ENCODE results near the gene ITGA2B.

The ITGA2B gene

GRCh38 chr17:44381810-44382305 is 7.6 kb downstream of the ITGA2B start:
- no peaks in the 10 kb centered on the region for H3K9me3 ChIP-seq (ENCODE audit: low read length)
- H3K27ac ChIP-seq (ENCODE audit: low read depth, low read length, poor library complexity, severe bottlenecking), result no peak overlapping the region
- H3K36me3 ChIP-seq (ENCODE audit: insufficient read depth, low read length), result no peaks in the 10 kb centered on the region
- H3K27me3 ChIP-seq (ENCODE audit: insufficient read depth, low read length), result peaks cover 4% of the 10 kb centered on the region; the same call in 1 of the 2 replicates
- TF ChIP-seq EZH2 (IDR thresholded peaks at IDR 0.05; ENCODE audit: borderline replicate concordance, low read length) (no peak), CTCF (IDR thresholded peaks at IDR 0.05; ENCODE audit: low read length) (no peak)
- no peak overlapping the region for H3K4me2 ChIP-seq (ENCODE audit: low read length)
- H4K20me1 ChIP-seq (ENCODE audit: insufficient read depth, low read length), result no peaks in the 10 kb centered on the region
- H3K4me1 ChIP-seq (ENCODE audit: insufficient read depth, low read length, severe bottlenecking), result peaks cover 8% of the 10 kb centered on the region
- no peak overlapping the region for H2AFZ ChIP-seq (ENCODE audit: low read length)
- no peaks in the 10 kb centered on the region for H3K9me2 ChIP-seq (ENCODE audit: low read depth, low read length)
- H3K4me3 ChIP-seq (ENCODE audit: low read depth, low read length, poor library complexity, severe bottlenecking), result no peak overlapping the region
- H3K9ac ChIP-seq (ENCODE audit: low read length), result no peak overlapping the region
- H3F3A ChIP-seq (ENCODE audit: insufficient read depth, low read length), result no peaks in the 10 kb centered on the region
- no peaks in the 10 kb centered on the region for H3K79me2 ChIP-seq (ENCODE audit: insufficient read depth, low read length)

- TF ChIP-seq CTCF (IDR thresholded peaks at IDR 0.05; ENCODE audit: low read length), result no peak
- no peak for TF ChIP-seq EZH2 (IDR thresholded peaks at IDR 0.05; ENCODE audit: borderline replicate concordance, low read length)
- no peaks in the 10 kb centered on the region for H3K79me2 ChIP-seq (ENCODE audit: insufficient read depth, low read length)
- no peak overlapping the region for H3K4me2 ChIP-seq (ENCODE audit: low read length)
- H3K27me3 ChIP-seq (ENCODE audit: insufficient read depth, low read length), result peaks cover 4% of the 10 kb centered on the region; the same call in 1 of the 2 replicates
- peaks cover 7% of the 10 kb centered on the region for H3K4me1 ChIP-seq (ENCODE audit: insufficient read depth, low read length, severe bottlenecking)
- H2AFZ ChIP-seq (ENCODE audit: low read length), result no peak overlapping the region
- no peaks in the 10 kb centered on the region for H3K9me2 ChIP-seq (ENCODE audit: low read depth, low read length)
- no peak overlapping the region for H3K4me3 ChIP-seq (ENCODE audit: low read depth, low read length, poor library complexity, severe bottlenecking)
- H3K9me3 ChIP-seq (ENCODE audit: low read length), result no peaks in the 10 kb centered on the region
- no peaks in the 10 kb centered on the region for H4K20me1 ChIP-seq (ENCODE audit: insufficient read depth, low read length)
- no peaks in the 10 kb centered on the region for H3F3A ChIP-seq (ENCODE audit: insufficient read depth, low read length)
- no peak overlapping the region for H3K9ac ChIP-seq (ENCODE audit: low read length)
- H3K36me3 ChIP-seq (ENCODE audit: insufficient read depth, low read length), result no peaks in the 10 kb centered on the region
- H3K27ac ChIP-seq (ENCODE audit: low read depth, low read length, poor library complexity, severe bottlenecking), result no peak overlapping the region
Measured at GRCh38 chr17:44380767-44381166, 8.7 kb downstream of the ITGA2B start.

- Histone ChIP-seq H3K9me3 (ENCODE audit: low read length) (no peaks in the 10 kb centered on the region), H2AFZ (ENCODE audit: low read length) (no peak overlapping the region), H3F3A (ENCODE audit: insufficient read depth, low read length) (no peaks in the 10 kb centered on the region), H3K27ac (ENCODE audit: low read depth, low read length, poor library complexity, severe bottlenecking) (no peak overlapping the region), H3K4me2 (ENCODE audit: low read length) (no peak overlapping the region), H3K9me2 (ENCODE audit: low read depth, low read length) (no peaks in the 10 kb centered on the region), H3K36me3 (ENCODE audit: insufficient read depth, low read length) (no peaks in the 10 kb centered on the region), H3K9ac (ENCODE audit: low read length) (no peak overlapping the region), H3K27me3 (ENCODE audit: insufficient read depth, low read length) (peaks cover 4% of the 10 kb centered on the region; the same call in 1 of the 2 replicates), H3K79me2 (ENCODE audit: insufficient read depth, low read length) (no peaks in the 10 kb centered on the region), H4K20me1 (ENCODE audit: insufficient read depth, low read length) (no peaks in the 10 kb centered on the region), H3K4me1 (ENCODE audit: insufficient read depth, low read length, severe bottlenecking) (peaks cover under 1% of the 10 kb centered on the region), H3K4me3 (ENCODE audit: low read depth, low read length, poor library complexity, severe bottlenecking) (no peak overlapping the region)
- TF ChIP-seq CTCF (IDR thresholded peaks at IDR 0.05; ENCODE audit: low read length) (no peak), EZH2 (IDR thresholded peaks at IDR 0.05; ENCODE audit: borderline replicate concordance, low read length) (no peak)
Measured at GRCh38 chr17:44379887-44380286, 9.6 kb downstream of the ITGA2B start.
